HEK293 (cell line): ENCODE data around the gene ERBB4.

ENCODE experiments used
- CTCF ChIA-PET: fragments of 350-600 bp; formaldehyde crosslinking; extraction: SDS; loops from one replicate; lab custom pipeline; 2021; ENCODE audit warnings: antibody characterized with exemption; lab: Yijun Ruan, JAX
- POLR2A ChIA-PET: fragments of 300-600 bp; formaldehyde crosslinking; extraction: SDS; loops from one replicate; lab custom pipeline; 2020; ENCODE audit warnings: antibody characterized with exemption, inconsistent platforms; lab: Yijun Ruan, JAX
- H3K27ac ChIP-seq: fragments of 200-500 bp; sonication (Bioruptor generic); 2 replicates; pipeline ENCODE4 v1.5.1; 2014; ENCODE audit warnings: low read depth, low read length, control low read depth, inconsistent platforms; ENCODE audit errors: extremely low read depth
- H3K36me3 ChIP-seq, 2 experiments: fragments of 200-500 bp in 1 of 2; sonication (Bioruptor generic) in 1 of 2; 1 replicate in 1 of 2; 2 replicates in 1 of 2; pipeline ENCODE4 v1.5.1; 2014 to 2017; ENCODE audit warnings: inconsistent platforms in 2 of 2, low read length in 2 of 2; ENCODE audit not compliant: control insufficient read depth in 2 of 2, insufficient read depth in 1 of 2
- H3K4me1 ChIP-seq: fragments of 200-500 bp; sonication (Bioruptor generic); 2 replicates; pipeline ENCODE4 v1.5.1; 2014; ENCODE audit warnings: mild to moderate bottlenecking, low read length, inconsistent platforms; ENCODE audit not compliant: control insufficient read depth, insufficient read depth
- H3K4me3 ChIP-seq: 2 replicates; pipeline ENCODE4 v1.5.1; 2011; ENCODE audit warnings: low read depth, mild to moderate bottlenecking, control low read depth, low read length, moderate library complexity
- H3K9me3 ChIP-seq: fragments of 200-500 bp; sonication (Bioruptor generic); 2 replicates; pipeline ENCODE4 v1.5.1; 2014; ENCODE audit warnings: low read depth, low read length, inconsistent platforms; ENCODE audit not compliant: control insufficient read depth, insufficient read depth
- HOXC10 ChIP-seq: sonication (generic); formaldehyde crosslinking; IDR thresholded peaks from 2 replicates; pipeline ENCODE4 v1.8.1; 2023; ENCODE audit warnings: mild to moderate bottlenecking, missing genetic modification reagents
- KLF10 ChIP-seq: fragments of 450-650 bp; IDR thresholded peaks from 2 replicates; pipeline ENCODE4 v1.5.1; 2018; ENCODE audit warnings: missing biosample characterization, mild to moderate bottlenecking, missing genetic modification characterization
- MYNN ChIP-seq: fragments of 450-650 bp; formaldehyde crosslinking; IDR thresholded peaks from 2 replicates; pipeline ENCODE4 v1.5.1; 2016; ENCODE audit warnings: missing biosample characterization, missing genetic modification characterization, borderline replicate concordance
- MZF1 ChIP-seq: fragments of 450-650 bp; formaldehyde crosslinking; IDR thresholded peaks from 2 replicates; pipeline ENCODE4 v1.5.1; 2017; ENCODE audit warnings: missing biosample characterization, missing genetic modification characterization, borderline replicate concordance
- WT1 ChIP-seq: fragments of 450-650 bp; formaldehyde crosslinking; IDR thresholded peaks from 2 replicates; pipeline ENCODE4 v1.5.1; 2016; ENCODE audit warnings: missing biosample characterization, missing genetic modification characterization
- ZFP37 ChIP-seq: fragments of 450-650 bp; formaldehyde crosslinking; IDR thresholded peaks from 2 replicates; pipeline ENCODE4 v1.5.1; 2016; ENCODE audit warnings: missing biosample characterization, missing genetic modification characterization
- ZNF133 ChIP-seq: fragments of 450-650 bp; formaldehyde crosslinking; IDR thresholded peaks from 2 replicates; pipeline ENCODE4 v1.5.1; 2016; ENCODE audit warnings: missing biosample characterization, missing genetic modification characterization
- ZNF16 ChIP-seq: fragments of 450-650 bp; formaldehyde crosslinking; IDR thresholded peaks from 2 replicates; pipeline ENCODE4 v1.5.1; 2016; ENCODE audit warnings: low read depth, missing biosample characterization, missing genetic modification characterization
- ZNF239 ChIP-seq: fragments of 450-650 bp; formaldehyde crosslinking; IDR thresholded peaks from 2 replicates; pipeline ENCODE4 v1.5.1; 2016; ENCODE audit warnings: missing biosample characterization, missing genetic modification characterization
- ZNF350 ChIP-seq: fragments of 450-650 bp; formaldehyde crosslinking; IDR thresholded peaks from 2 replicates; pipeline ENCODE4 v1.5.0; 2017; ENCODE audit warnings: missing biosample characterization, mild to moderate bottlenecking, missing genetic modification characterization
- ZNF473 ChIP-seq: fragments of 450-650 bp; formaldehyde crosslinking; IDR thresholded peaks from 2 replicates; pipeline ENCODE4 v1.5.1; 2017; ENCODE audit warnings: missing biosample characterization, missing genetic modification characterization
- ZNF544 ChIP-seq: fragments of 450-650 bp; formaldehyde crosslinking; IDR thresholded peaks from 2 replicates; pipeline ENCODE4 v1.5.0; 2017; ENCODE audit warnings: missing biosample characterization, missing genetic modification characterization
- ZNF555 ChIP-seq: fragments of 450-650 bp; formaldehyde crosslinking; conservative IDR thresholded peaks from 2 replicates; pipeline ENCODE4 v1.5.1; 2017; ENCODE audit warnings: missing biosample characterization, mild to moderate bottlenecking, missing genetic modification characterization, inconsistent platforms
- TF ChIP-seq, protein P1 (sequence below): fragments of 450-650 bp; formaldehyde crosslinking; IDR thresholded peaks from 2 replicates; pipeline ENCODE4 v1.5.1; 2016; ENCODE audit warnings: missing biosample characterization, missing genetic modification characterization
- TF ChIP-seq, protein P2 (sequence below): fragments of 450-650 bp; formaldehyde crosslinking; IDR thresholded peaks from 2 replicates; pipeline ENCODE4 v1.5.1; 2016; ENCODE audit warnings: missing biosample characterization, missing genetic modification characterization, low read depth
- TF ChIP-seq, protein P3 (sequence below): IDR thresholded peaks from 2 replicates; pipeline ENCODE4 v1.6.1; 2011; ENCODE audit warnings: mild to moderate bottlenecking, low read depth, low read length, borderline replicate concordance
- TF ChIP-seq, protein P4 (sequence below): fragments of 450-650 bp; formaldehyde crosslinking; IDR thresholded peaks from 2 replicates; pipeline ENCODE4; 2016; ENCODE audit warnings: missing biosample characterization, missing genetic modification characterization
- TF ChIP-seq, protein P5 (sequence below): fragments of 450-650 bp; IDR thresholded peaks from 2 replicates; pipeline ENCODE4 v1.5.1; 2018; ENCODE audit warnings: missing biosample characterization, mild to moderate bottlenecking, missing genetic modification characterization
- TF ChIP-seq, protein P6 (sequence below): fragments of 450-650 bp; formaldehyde crosslinking; IDR thresholded peaks from 2 replicates; pipeline ENCODE4 v1.5.1; 2017; ENCODE audit warnings: missing biosample characterization, missing genetic modification characterization

The ERBB4 gene

DNA sequence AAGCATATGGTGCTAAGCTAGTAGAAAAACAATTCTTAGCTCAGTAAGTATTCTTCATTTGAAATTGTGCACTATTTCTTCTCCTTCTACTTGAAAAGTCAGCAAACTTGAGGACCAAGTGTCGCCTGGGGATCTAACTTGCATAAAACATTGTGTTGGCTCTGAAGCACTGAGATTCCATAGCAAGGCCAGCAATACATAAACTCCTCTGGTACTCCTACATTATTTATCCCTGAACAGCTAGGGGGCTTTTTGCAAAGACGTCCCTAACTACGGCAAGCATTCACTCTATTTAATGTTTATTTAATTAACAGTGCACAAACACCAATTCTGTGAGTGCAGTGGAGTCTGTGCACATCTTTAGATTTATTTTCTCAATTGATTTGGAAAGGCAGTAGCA, 392.2 kb downstream of the ERBB4 start:
- Histone ChIP-seq H3K27ac (no peak overlapping the region), H3K4me3 (no peak overlapping the region), H3K9me3 (no peaks in the 10 kb centered on the region), H3K4me1 (peaks cover 17% of the 10 kb centered on the region)
- POLR2A ChIA-PET, result no interaction called here
- TF ChIP-seq, protein P1, sequence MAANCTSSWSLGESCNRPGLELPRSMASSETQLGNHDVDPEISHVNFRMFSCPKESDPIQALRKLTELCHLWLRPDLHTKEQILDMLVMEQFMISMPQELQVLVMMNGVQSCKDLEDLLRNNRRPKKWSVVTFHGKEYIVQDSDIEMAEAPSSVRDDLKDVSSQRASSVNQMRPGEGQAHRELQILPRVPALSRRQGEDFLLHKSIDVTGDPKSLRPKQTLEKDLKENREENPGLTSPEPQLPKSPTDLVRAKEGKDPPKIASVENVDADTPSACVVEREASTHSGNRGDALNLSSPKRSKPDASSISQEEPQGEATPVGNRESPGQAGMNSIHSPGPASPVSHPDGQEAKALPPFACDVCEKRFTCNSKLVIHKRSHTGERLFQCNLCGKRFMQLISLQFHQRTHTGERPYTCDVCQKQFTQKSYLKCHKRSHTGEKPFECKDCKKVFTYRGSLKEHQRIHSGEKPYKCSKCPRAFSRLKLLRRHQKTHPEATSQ (tag by site-specific recombination), result no peak
- TF ChIP-seq ZNF544 (tag by site-specific recombination), result no peak
- no peak for TF ChIP-seq KLF10 (tag by site-specific recombination)
- TF ChIP-seq, protein P2, sequence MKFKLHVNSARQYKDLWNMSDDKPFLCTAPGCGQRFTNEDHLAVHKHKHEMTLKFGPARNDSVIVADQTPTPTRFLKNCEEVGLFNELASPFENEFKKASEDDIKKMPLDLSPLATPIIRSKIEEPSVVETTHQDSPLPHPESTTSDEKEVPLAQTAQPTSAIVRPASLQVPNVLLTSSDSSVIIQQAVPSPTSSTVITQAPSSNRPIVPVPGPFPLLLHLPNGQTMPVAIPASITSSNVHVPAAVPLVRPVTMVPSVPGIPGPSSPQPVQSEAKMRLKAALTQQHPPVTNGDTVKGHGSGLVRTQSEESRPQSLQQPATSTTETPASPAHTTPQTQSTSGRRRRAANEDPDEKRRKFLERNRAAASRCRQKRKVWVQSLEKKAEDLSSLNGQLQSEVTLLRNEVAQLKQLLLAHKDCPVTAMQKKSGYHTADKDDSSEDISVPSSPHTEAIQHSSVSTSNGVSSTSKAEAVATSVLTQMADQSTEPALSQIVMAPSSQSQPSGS (tag by site-specific recombination), result no peak
- TF ChIP-seq ZNF239 (tag by site-specific recombination), result no peak
- TF ChIP-seq, all 188 proteins: peak for 0
- CTCF ChIA-PET, result interaction anchor here (0.7 to 2.2 kb wide), 3 partner anchors 29 to 374 kb away, joined by 3 to 11 read pairs (median 3); no protein-coding TSS in a partner anchor
- no peaks in the 10 kb centered on the region for H3K36me3 ChIP-seq

DNA sequence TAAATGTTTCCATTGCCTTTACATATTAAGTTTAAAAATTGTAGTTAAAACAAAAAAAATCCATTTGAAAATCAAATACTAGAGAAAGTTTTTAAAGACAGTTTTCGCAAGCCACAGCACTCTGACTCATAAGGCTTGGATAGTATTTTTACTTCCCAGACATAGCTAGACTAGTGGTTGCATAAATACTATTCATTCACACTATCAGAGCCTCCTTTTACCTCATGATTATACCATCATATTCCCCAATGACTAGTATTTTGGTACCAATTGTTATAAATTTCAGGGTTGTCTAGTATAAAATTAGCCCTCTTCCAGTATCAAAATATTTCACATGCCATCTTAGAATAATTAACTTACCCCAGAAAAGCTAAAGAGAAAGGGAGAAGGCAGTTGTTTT, 393.5 kb downstream of the ERBB4 start:
- POLR2A ChIA-PET, result no interaction called here

DNA sequence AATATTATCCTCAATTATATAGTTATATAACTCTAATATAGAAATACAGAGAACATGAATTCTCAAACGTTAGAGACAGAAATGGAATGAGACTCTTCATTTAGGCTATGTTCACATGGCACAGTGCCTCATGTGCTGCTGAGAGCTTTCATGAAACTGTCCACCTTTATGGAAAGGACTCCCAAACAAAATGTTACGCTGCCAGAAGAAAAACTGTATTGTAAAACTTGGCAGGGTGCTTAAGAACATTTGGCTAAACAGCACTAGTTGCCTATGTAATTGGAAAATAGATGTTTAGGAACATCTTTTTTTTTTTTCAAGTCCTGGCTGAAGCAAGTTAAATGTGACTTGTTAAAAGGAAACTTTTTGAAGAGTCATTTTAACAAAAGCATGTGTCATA, 396.0 kb downstream of the ERBB4 start:
- Histone ChIP-seq H3K9me3 (no peaks in the 10 kb centered on the region), H3K4me1 (peaks cover 17% of the 10 kb centered on the region), H3K36me3 (no peaks in the 10 kb centered on the region), H3K27ac (no peak overlapping the region), H3K4me3 (no peak overlapping the region)
- TF ChIP-seq ZNF473 (no peak), WT1 (no peak), MYNN (no peak), HOXC10 (CRISPR knock-in tag) (no peak), KLF10 (tag by site-specific recombination) (no peak), ZNF350 (tag by site-specific recombination) (no peak), ZFP37 (tag by site-specific recombination) (no peak), ZNF133 (tag by site-specific recombination) (no peak), ZNF555 (no peak), MZF1 (tag by site-specific recombination) (no peak)
- TF ChIP-seq, protein P3, sequence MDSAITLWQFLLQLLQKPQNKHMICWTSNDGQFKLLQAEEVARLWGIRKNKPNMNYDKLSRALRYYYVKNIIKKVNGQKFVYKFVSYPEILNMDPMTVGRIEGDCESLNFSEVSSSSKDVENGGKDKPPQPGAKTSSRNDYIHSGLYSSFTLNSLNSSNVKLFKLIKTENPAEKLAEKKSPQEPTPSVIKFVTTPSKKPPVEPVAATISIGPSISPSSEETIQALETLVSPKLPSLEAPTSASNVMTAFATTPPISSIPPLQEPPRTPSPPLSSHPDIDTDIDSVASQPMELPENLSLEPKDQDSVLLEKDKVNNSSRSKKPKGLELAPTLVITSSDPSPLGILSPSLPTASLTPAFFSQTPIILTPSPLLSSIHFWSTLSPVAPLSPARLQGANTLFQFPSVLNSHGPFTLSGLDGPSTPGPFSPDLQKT, result no peak
- TF ChIP-seq, protein P4, sequence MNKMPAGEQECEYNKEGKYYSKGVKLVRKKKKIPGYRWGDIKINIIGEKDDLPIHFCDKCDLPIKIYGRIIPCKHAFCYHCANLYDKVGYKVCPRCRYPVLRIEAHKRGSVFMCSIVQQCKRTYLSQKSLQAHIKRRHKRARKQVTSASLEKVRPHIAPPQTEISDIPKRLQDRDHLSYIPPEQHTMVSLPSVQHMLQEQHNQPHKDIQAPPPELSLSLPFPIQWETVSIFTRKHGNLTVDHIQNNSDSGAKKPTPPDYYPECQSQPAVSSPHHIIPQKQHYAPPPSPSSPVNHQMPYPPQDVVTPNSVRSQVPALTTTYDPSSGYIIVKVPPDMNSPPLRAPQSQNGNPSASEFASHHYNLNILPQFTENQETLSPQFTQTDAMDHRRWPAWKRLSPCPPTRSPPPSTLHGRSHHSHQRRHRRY (tag by site-specific recombination), result no peak
- TF ChIP-seq, protein P5, sequence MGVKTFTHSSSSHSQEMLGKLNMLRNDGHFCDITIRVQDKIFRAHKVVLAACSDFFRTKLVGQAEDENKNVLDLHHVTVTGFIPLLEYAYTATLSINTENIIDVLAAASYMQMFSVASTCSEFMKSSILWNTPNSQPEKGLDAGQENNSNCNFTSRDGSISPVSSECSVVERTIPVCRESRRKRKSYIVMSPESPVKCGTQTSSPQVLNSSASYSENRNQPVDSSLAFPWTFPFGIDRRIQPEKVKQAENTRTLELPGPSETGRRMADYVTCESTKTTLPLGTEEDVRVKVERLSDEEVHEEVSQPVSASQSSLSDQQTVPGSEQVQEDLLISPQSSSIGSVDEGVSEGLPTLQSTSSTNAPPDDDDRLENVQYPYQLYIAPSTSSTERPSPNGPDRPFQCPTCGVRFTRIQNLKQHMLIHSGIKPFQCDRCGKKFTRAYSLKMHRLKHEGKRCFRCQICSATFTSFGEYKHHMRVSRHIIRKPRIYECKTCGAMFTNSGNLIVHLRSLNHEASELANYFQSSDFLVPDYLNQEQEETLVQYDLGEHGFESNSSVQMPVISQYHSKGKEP (tag by site-specific recombination), result no peak
- CTCF ChIA-PET, result interaction anchor here (0.7 kb wide), 1 partner anchor 242 kb away, joined by 3 read pairs; no protein-coding TSS in a partner anchor
- POLR2A ChIA-PET, result interaction anchor here (0.7 kb wide), 1 partner anchor 399 kb away, joined by 4 read pairs; no protein-coding TSS in a partner anchor

More for the DNA sequence above, 393.5 kb downstream of the ERBB4 start:
- CTCF ChIA-PET, result interaction anchor here (0.7 to 2.2 kb wide), 3 partner anchors 14 to 390 kb away, joined by 3 to 11 read pairs (median 5); no protein-coding TSS in a partner anchor
- H3K9me3 ChIP-seq, result no peaks in the 10 kb centered on the region
- no peak overlapping the region for H3K4me3 ChIP-seq
- H3K27ac ChIP-seq, result no peak overlapping the region
- H3K4me1 ChIP-seq, result peaks cover 17% of the 10 kb centered on the region
- TF ChIP-seq ZNF16 (tag by site-specific recombination), result no peak
- TF ChIP-seq, protein P6, sequence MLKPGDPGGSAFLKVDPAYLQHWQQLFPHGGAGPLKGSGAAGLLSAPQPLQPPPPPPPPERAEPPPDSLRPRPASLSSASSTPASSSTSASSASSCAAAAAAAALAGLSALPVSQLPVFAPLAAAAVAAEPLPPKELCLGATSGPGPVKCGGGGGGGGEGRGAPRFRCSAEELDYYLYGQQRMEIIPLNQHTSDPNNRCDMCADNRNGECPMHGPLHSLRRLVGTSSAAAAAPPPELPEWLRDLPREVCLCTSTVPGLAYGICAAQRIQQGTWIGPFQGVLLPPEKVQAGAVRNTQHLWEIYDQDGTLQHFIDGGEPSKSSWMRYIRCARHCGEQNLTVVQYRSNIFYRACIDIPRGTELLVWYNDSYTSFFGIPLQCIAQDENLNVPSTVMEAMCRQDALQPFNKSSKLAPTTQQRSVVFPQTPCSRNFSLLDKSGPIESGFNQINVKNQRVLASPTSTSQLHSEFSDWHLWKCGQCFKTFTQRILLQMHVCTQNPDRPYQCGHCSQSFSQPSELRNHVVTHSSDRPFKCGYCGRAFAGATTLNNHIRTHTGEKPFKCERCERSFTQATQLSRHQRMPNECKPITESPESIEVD (tag by site-specific recombination), result peak; percentile 83
- no peaks in the 10 kb centered on the region for H3K36me3 ChIP-seq
